ENCODE measurements around the gene TLX1.

- no peak for TF ChIP-seq CTCF (IDR thresholded peaks at IDR 0.05)
- TF ChIP-seq POLR2A (IDR thresholded peaks at IDR 0.05), result no peak
Measured at GRCh38 chr10:101123085-101123814, 7.8 kb upstream of the TLX1 start.

Measured in esophagus squamous epithelium (tissue), 4 donors.